Esophagus (tissue), 2 donors: Measurements from ENCODE around the gene ARHGAP26. TPM values are rescaled to one million over a fixed set of nuclear protein-coding genes. Genes with fewer than 3 reads are reported as not detected.
"Not testable (repeated sequence)": the region's sequence is repeated elsewhere in the genome, so short reads cannot be mapped to it uniquely, and the experiment has no call there.

Experiments used
- H3K27ac ChIP-seq, 2 donors: one replicate each; pipeline ENCODE4 v1.5.1; 2013; ENCODE audit warnings: low read depth in 2 of 2, mild to moderate bottlenecking in 2 of 2, inconsistent platforms in 1 of 2, low read length in 1 of 2, moderate library complexity in 1 of 2
- H3K27me3 ChIP-seq, 2 donors: one replicate each; pipeline ENCODE4 v1.6.1; 2013; ENCODE audit warnings: low read length in 2 of 2, control low read depth in 1 of 2, mild to moderate bottlenecking in 1 of 2; ENCODE audit not compliant: insufficient read depth in 2 of 2, control insufficient read depth in 1 of 2
- H3K36me3 ChIP-seq, 2 donors: one replicate each; pipeline ENCODE4 v1.6.1; 2013; ENCODE audit warnings: low read length in 1 of 2; ENCODE audit not compliant: control insufficient read depth in 2 of 2, insufficient read depth in 2 of 2
- H3K4me1 ChIP-seq, 2 donors: one replicate each; pipeline ENCODE4 v1.6.1; 2013; ENCODE audit warnings: low read length in 1 of 2; ENCODE audit not compliant: control insufficient read depth in 2 of 2, insufficient read depth in 2 of 2
- H3K4me3 ChIP-seq, 2 donors: one replicate each; pipeline ENCODE4 v1.5.1; 2013; ENCODE audit warnings: low read length in 2 of 2, mild to moderate bottlenecking in 2 of 2, low read depth in 1 of 2, moderate library complexity in 1 of 2
- H3K9me3 ChIP-seq, 2 donors: one replicate each; pipeline ENCODE4 v1.6.1; 2013; ENCODE audit warnings: mild to moderate bottlenecking in 2 of 2, low read depth in 1 of 2, low read length in 1 of 2, moderate library complexity in 1 of 2; ENCODE audit not compliant: control insufficient read depth in 2 of 2, insufficient read depth in 1 of 2
- WGBS, 2 donors: extraction: QIAGEN DNeasy Blood & Tissue Kit; methylation state at CpG; one replicate each; pipeline ENCODE4 v1.1.7; 2013; 5-methylcytosine and 5-hydroxymethylcytosine counted together
- polyA plus RNA-seq, 2 donors: library from polyadenylated mRNA; stranded (reverse); fragments of 200-250 nt; gene quantifications; one replicate each; pipeline ENCODE4 v1.2.3, GENCODE V29; 2013
- donor health status: healthy with polysubstance abuse.
- donor health status: Bipolar disorder and iron deficiency.

The ARHGAP26 gene
- polyA plus RNA-seq, 2 donors: 3.1 to 3.6 TPM

- H3K27ac ChIP-seq, H3K9me3 ChIP-seq, H3K36me3 ChIP-seq, H3K4me1 ChIP-seq, H3K4me3 ChIP-seq, H3K27me3 ChIP-seq: not testable (repeated sequence)
- 91 to 93% methylated on average over 8 of the region's 8 CpGs for WGBS, 2 donors
Measured at GRCh38 chr5:143092711-143093451, 322.7 kb downstream of the ARHGAP26 start.

GRCh38 chr5:143093452-143094086, 323.4 kb downstream of the ARHGAP26 start:
- Histone ChIP-seq H3K27me3 (no peaks in the 10 kb centered on the region), H3K9me3 (no peaks in the 10 kb centered on the region), H3K4me3 (no peak overlapping the region), H3K27ac (no peak overlapping the region), H3K4me1 (no peaks in the 10 kb centered on the region), H3K36me3 (no peaks in the 10 kb centered on the region)
- WGBS, 2 donors: 70 to 71% methylated on average over 5 of the region's 5 CpGs

- no peaks in the 10 kb centered on the region for H3K27me3 ChIP-seq
- no peak overlapping the region for H3K27ac ChIP-seq
- H3K9me3 ChIP-seq: no peaks in the 10 kb centered on the region
- H3K4me1 ChIP-seq: no peaks in the 10 kb centered on the region
- WGBS, 2 donors: 53 to 62% methylated on average over 16 of the region's 16 CpGs
- no peaks in the 10 kb centered on the region for H3K36me3 ChIP-seq
- no peak overlapping the region for H3K4me3 ChIP-seq
Measured at GRCh38 chr5:143094087-143094521, 323.9 kb downstream of the ARHGAP26 start.

GRCh38 chr5:143094608-143095007, 324.4 kb downstream of the ARHGAP26 start:
- H3K4me3 ChIP-seq, H3K36me3 ChIP-seq, H3K27me3 ChIP-seq, H3K4me1 ChIP-seq, H3K9me3 ChIP-seq, H3K27ac ChIP-seq: not testable (repeated sequence)
- WGBS, 2 donors: 39 to 41% methylated on average over 3 of the region's 3 CpGs

- Histone ChIP-seq H3K36me3 (no peaks in the 10 kb centered on the region), H3K4me3 (no peak overlapping the region), H3K4me1 (peaks cover 0 to 2% of the 10 kb centered on the region in 2 donors), H3K9me3 (no peaks in the 10 kb centered on the region), H3K27me3 (no peaks in the 10 kb centered on the region), H3K27ac (no peak overlapping the region)
- 81 to 85% methylated on average over 2 of the region's 2 CpGs for WGBS, 2 donors
Measured at GRCh38 chr5:143101121-143101520, 330.9 kb downstream of the ARHGAP26 start.

GRCh38 chr5:143101725-143102386, 331.7 kb downstream of the ARHGAP26 start:
- no peak overlapping the region for H3K27ac ChIP-seq
- H3K36me3 ChIP-seq: no peaks in the 10 kb centered on the region
- no peaks in the 10 kb centered on the region for H3K27me3 ChIP-seq
- 87 to 89% methylated on average over 7 of the region's 7 CpGs for WGBS, 2 donors
- H3K9me3 ChIP-seq: no peaks in the 10 kb centered on the region
- H3K4me3 ChIP-seq: no peak overlapping the region
- peaks cover 0 to 2% of the 10 kb centered on the region in 2 donors for H3K4me1 ChIP-seq

GRCh38 chr5:143102411-143102810, 332.2 kb downstream of the ARHGAP26 start:
- Histone ChIP-seq H3K9me3 (no peaks in the 10 kb centered on the region), H3K36me3 (no peaks in the 10 kb centered on the region)

GRCh38 chr5:143105216-143105905, 335.2 kb downstream of the ARHGAP26 start:
- Histone ChIP-seq H3K36me3 (no peaks in the 10 kb centered on the region), H3K4me3 (no peak overlapping the region), H3K9me3 (no peaks in the 10 kb centered on the region), H3K4me1 (peaks cover 0 to 2% of the 10 kb centered on the region in 2 donors), H3K27ac (no peak overlapping the region), H3K27me3 (no peaks in the 10 kb centered on the region)
- 76 to 83% methylated on average over 16 of the region's 16 CpGs for WGBS, 2 donors

More at GRCh38 chr5:143102411-143102810, 332.2 kb downstream of the ARHGAP26 start:
- H3K4me3 ChIP-seq: no peak overlapping the region
- H3K4me1 ChIP-seq: peaks cover 0 to 2% of the 10 kb centered on the region in 2 donors
- H3K27me3 ChIP-seq: no peaks in the 10 kb centered on the region
- 88 to 89% methylated on average over 6 of the region's 6 CpGs for WGBS, 2 donors
- no peak overlapping the region for H3K27ac ChIP-seq

- no peaks in the 10 kb centered on the region for H3K9me3 ChIP-seq
- H3K4me3 ChIP-seq: no peak overlapping the region
- H3K27me3 ChIP-seq: no peaks in the 10 kb centered on the region
- no peak overlapping the region for H3K27ac ChIP-seq
- no peaks in the 10 kb centered on the region for H3K36me3 ChIP-seq
- 68 to 69% methylated on average over 6 of the region's 6 CpGs for WGBS, 2 donors
- H3K4me1 ChIP-seq: peaks cover 0 to 2% of the 10 kb centered on the region in 2 donors
Measured at GRCh38 chr5:143106174-143106573, 336.0 kb downstream of the ARHGAP26 start.
